ENCODE data around the gene AGAP1. TPM values are rescaled to one million over a fixed set of nuclear protein-coding genes. Genes with fewer than 3 reads are reported as not detected.

Gene AGAP1
- total RNA-seq, 2 donors from 2014 or later: 32.8 to 34.7 TPM

GRCh38 chr2:235560345-235560744 lies 66.5 kb downstream of the AGAP1 start:
- H3K27me3 Mint-ChIP-seq (ENCODE audit: insufficient read depth): peaks cover 7% of the 10 kb centered on the region
- DNase-seq: no peak
- H3K4me3 Mint-ChIP-seq: no peak overlapping the region
- TF ChIP-seq CTCF (conservative IDR thresholded peaks at IDR 0.05): no peak
- Histone ChIP-seq H3K27me3 (ENCODE audit: control insufficient read depth, insufficient read depth, low read length, poor library complexity, severe bottlenecking) (no peaks in the 10 kb centered on the region), H3K36me3 (ENCODE audit: control insufficient read depth, insufficient read depth, low read length) (no peaks in the 10 kb centered on the region), H3K9ac (ENCODE audit: extremely low read depth, low read length, poor library complexity, severe bottlenecking) (no peak overlapping the region), H3K4me1 (ENCODE audit: control insufficient read depth, insufficient read depth, low read length) (peaks cover 10% of the 10 kb centered on the region), H3K27ac (ENCODE audit: low read depth, low read length) (no peak overlapping the region), H3K9me3 (ENCODE audit: control insufficient read depth, low read length) (no peaks in the 10 kb centered on the region), H3K4me3 (ENCODE audit: low read length) (no peak overlapping the region)
- H3K27ac Mint-ChIP-seq: no peak overlapping the region
- no peaks in the 10 kb centered on the region for H3K36me3 Mint-ChIP-seq (ENCODE audit: low read depth)
- 95 to 98% methylated on average over 5 to 6 of the region's 6 CpGs for WGBS, 2 experiments (ENCODE audit: insufficient coverage in 1 of 2, insufficient read length in 1 of 2)
- H3K9me3 Mint-ChIP-seq: no peaks in the 10 kb centered on the region
- H3K4me1 Mint-ChIP-seq: peaks cover 26% of the 10 kb centered on the region

- no peaks in the 10 kb centered on the region for H3K9me3 ChIP-seq (ENCODE audit: control insufficient read depth, low read length)
- Mint-ChIP-seq H3K9me3 (no peaks in the 10 kb centered on the region), H3K4me1 (peaks cover 26% of the 10 kb centered on the region), H3K36me3 (ENCODE audit: low read depth) (no peaks in the 10 kb centered on the region), H3K4me3 (no peak overlapping the region), H3K27me3 (ENCODE audit: insufficient read depth) (peaks cover 7% of the 10 kb centered on the region), H3K27ac (no peak overlapping the region)
- peaks cover 10% of the 10 kb centered on the region for H3K4me1 ChIP-seq (ENCODE audit: control insufficient read depth, insufficient read depth, low read length)
- H3K27ac ChIP-seq (ENCODE audit: low read depth, low read length): no peak overlapping the region
- no peaks in the 10 kb centered on the region for H3K36me3 ChIP-seq (ENCODE audit: control insufficient read depth, insufficient read depth, low read length)
- WGBS, 2 experiments (ENCODE audit: insufficient coverage in 1 of 2, insufficient read length in 1 of 2): 87 to 96% methylated on average over 2 of the region's 2 CpGs
- H3K4me3 ChIP-seq (ENCODE audit: low read length): no peak overlapping the region
- no peak for TF ChIP-seq CTCF (conservative IDR thresholded peaks at IDR 0.05)
- H3K9ac ChIP-seq (ENCODE audit: extremely low read depth, low read length, poor library complexity, severe bottlenecking): no peak overlapping the region
- H3K27me3 ChIP-seq (ENCODE audit: control insufficient read depth, insufficient read depth, low read length, poor library complexity, severe bottlenecking): no peaks in the 10 kb centered on the region
- no peak for DNase-seq
Measured at GRCh38 chr2:235561450-235561849, 67.6 kb downstream of the AGAP1 start.

GRCh38 chr2:235562065-235562747 lies 68.4 kb downstream of the AGAP1 start:
- Histone ChIP-seq H3K4me3 (ENCODE audit: low read length) (no peak overlapping the region), H3K4me1 (ENCODE audit: control insufficient read depth, insufficient read depth, low read length) (peaks cover 10% of the 10 kb centered on the region), H3K27me3 (ENCODE audit: control insufficient read depth, insufficient read depth, low read length, poor library complexity, severe bottlenecking) (no peaks in the 10 kb centered on the region), H3K36me3 (ENCODE audit: control insufficient read depth, insufficient read depth, low read length) (no peaks in the 10 kb centered on the region), H3K9me3 (ENCODE audit: control insufficient read depth, low read length) (no peaks in the 10 kb centered on the region), H3K27ac (ENCODE audit: low read depth, low read length) (no peak overlapping the region), H3K9ac (ENCODE audit: extremely low read depth, low read length, poor library complexity, severe bottlenecking) (no peak overlapping the region)
- Mint-ChIP-seq H3K27me3 (ENCODE audit: insufficient read depth) (peaks cover 7% of the 10 kb centered on the region), H3K9me3 (no peaks in the 10 kb centered on the region), H3K27ac (no peak overlapping the region), H3K4me3 (no peak overlapping the region), H3K36me3 (ENCODE audit: low read depth) (peaks cover 4% of the 10 kb centered on the region), H3K4me1 (peaks cover 26% of the 10 kb centered on the region)
- no peak for TF ChIP-seq CTCF (conservative IDR thresholded peaks at IDR 0.05)
- WGBS, 2 experiments (ENCODE audit: insufficient coverage in 1 of 2, insufficient read length in 1 of 2): 71 to 76% methylated on average over 7 to 11 of the region's 11 CpGs
- no peak for DNase-seq

Data from endodermal cell (in vitro differentiated cells).